WTC11 (cell line): ENCODE data around the gene LPIN2. TPM values are rescaled to one million over a fixed set of nuclear protein-coding genes. Genes with fewer than 3 reads are reported as not detected.
A peak's percentile ranks its signal among the peaks of the same experiment; 100 is the strongest.

ENCODE experiments used
- ATAC-seq: fragments of 200-7000 bp; cut with Tn5 transposase; 2 replicates; pipeline ENCODE4 v1.10.0; 2021; ENCODE audit warnings: mild to moderate bottlenecking, moderate library complexity
- CTCF ChIA-PET: fragments of 300-600 bp; sonication (Branson Sonifier 250); formaldehyde crosslinking; loops from one replicate; lab custom pipeline; 2021; ENCODE audit warnings: antibody characterized with exemption; lab: Charles Lee
- POLR2A ChIA-PET: fragments of 350-600 bp; sonication (Branson Sonifier 250); formaldehyde crosslinking; loops from one replicate; lab custom pipeline; 2021; ENCODE audit warnings: antibody characterized with exemption; lab: Charles Lee
- DNase-seq: peaks from one replicate; pipeline ENCODE4 v3.0.0; 2021; ENCODE audit warnings: low spot score
- H3K27ac Mint-ChIP-seq: 2 replicates; pipeline ENCODE4 v1.8.0; 2021; ENCODE audit warnings: mixed read lengths
- H3K27me3 Mint-ChIP-seq: 2 replicates; pipeline ENCODE4 v1.8.0; 2021; ENCODE audit warnings: low read depth, mild to moderate bottlenecking, moderate library complexity, mixed read lengths
- H3K36me3 Mint-ChIP-seq: 2 replicates; pipeline ENCODE4 v1.8.0; 2021; ENCODE audit warnings: mixed read lengths
- H3K4me1 Mint-ChIP-seq: 2 replicates; pipeline ENCODE4 v1.8.0; 2022; ENCODE audit warnings: mixed read lengths
- H3K4me3 Mint-ChIP-seq: 2 replicates; pipeline ENCODE4 v1.8.0; 2021; ENCODE audit warnings: mild to moderate bottlenecking, moderate library complexity, mixed read lengths
- H3K9me3 Mint-ChIP-seq: 2 replicates; pipeline ENCODE4 v1.8.0; 2021; ENCODE audit warnings: mixed read lengths
- AR ChIP-seq: fragments of 250-450 bp; sonication (Bioruptor Pico); IDR thresholded peaks from 2 replicates; pipeline ENCODE4 v1.9.0; 2021; ENCODE audit warnings: mild to moderate bottlenecking
- CREB1 ChIP-seq: sonication (generic); formaldehyde crosslinking; IDR thresholded peaks from 2 replicates; pipeline ENCODE4 v1.8.0; 2023; ENCODE audit warnings: mild to moderate bottlenecking, missing genetic modification reagents
- E2F1 ChIP-seq: sonication (generic); formaldehyde crosslinking; IDR thresholded peaks from 2 replicates; pipeline ENCODE4 v1.8.0; 2022; ENCODE audit warnings: mild to moderate bottlenecking, missing genetic modification reagents
- FOXJ3 ChIP-seq: sonication (generic); formaldehyde crosslinking; IDR thresholded peaks from 2 replicates; pipeline ENCODE4 v1.9.0; 2021; ENCODE audit warnings: missing genetic modification reagents, mild to moderate bottlenecking, borderline replicate concordance
- GTF2I ChIP-seq: fragments of 250-450 bp; sonication (Bioruptor Pico); conservative IDR thresholded peaks from 2 replicates; pipeline ENCODE4 v1.4.0; 2021; ENCODE audit warnings: mild to moderate bottlenecking
- JAZF1 ChIP-seq: fragments of 250-450 bp; sonication (Bioruptor Pico); IDR thresholded peaks from 2 replicates; pipeline ENCODE4 v1.9.0; 2021; ENCODE audit warnings: moderate library complexity, mild to moderate bottlenecking, inconsistent platforms
- MXD4 ChIP-seq: fragments of 250-450 bp; sonication (Bioruptor Pico); IDR thresholded peaks from 2 replicates; pipeline ENCODE4 v1.8.0; 2021; ENCODE audit warnings: mild to moderate bottlenecking, moderate library complexity, borderline replicate concordance
- SOX15 ChIP-seq: fragments of 250-450 bp; sonication (Bioruptor Pico); IDR thresholded peaks from 2 replicates; pipeline ENCODE4 v1.9.0; 2021; ENCODE audit warnings: mild to moderate bottlenecking
- STAT6 ChIP-seq: sonication (generic); formaldehyde crosslinking; conservative IDR thresholded peaks from 2 replicates; pipeline ENCODE4 v1.8.1; 2023; ENCODE audit warnings: mild to moderate bottlenecking, low read depth, missing genetic modification reagents, moderate library complexity
- USF1 ChIP-seq: sonication (generic); formaldehyde crosslinking; IDR thresholded peaks from 2 replicates; pipeline ENCODE4 v1.8.0; 2022; ENCODE audit warnings: mild to moderate bottlenecking, missing genetic modification reagents
- USF2 ChIP-seq: sonication (generic); formaldehyde crosslinking; IDR thresholded peaks from 2 replicates; pipeline ENCODE4 v1.8.1; 2023; ENCODE audit warnings: mild to moderate bottlenecking, missing genetic modification reagents, moderate library complexity
- ZNF121 ChIP-seq: sonication (generic); formaldehyde crosslinking; IDR thresholded peaks from 2 replicates; pipeline ENCODE4 v1.8.0; 2023; ENCODE audit warnings: missing genetic modification reagents
- ZNF138 ChIP-seq: sonication (generic); formaldehyde crosslinking; conservative IDR thresholded peaks from 2 replicates; pipeline ENCODE4 v1.8.1; 2022; ENCODE audit warnings: mild to moderate bottlenecking, moderate library complexity, missing genetic modification reagents
- ZNF281 ChIP-seq: sonication (generic); formaldehyde crosslinking; IDR thresholded peaks from 2 replicates; pipeline ENCODE4 v1.8.0; 2023; ENCODE audit warnings: mild to moderate bottlenecking, missing genetic modification reagents
- ZNF317 ChIP-seq: sonication (generic); formaldehyde crosslinking; IDR thresholded peaks from 2 replicates; pipeline ENCODE4 v1.8.1; 2023; ENCODE audit warnings: low read depth, mild to moderate bottlenecking, moderate library complexity, missing genetic modification reagents, borderline replicate concordance
- ZNF423 ChIP-seq: fragments of 250-450 bp; sonication (Bioruptor Pico); IDR thresholded peaks from 2 replicates; pipeline ENCODE4 v2.1.2; 2022; ENCODE audit warnings: mild to moderate bottlenecking, moderate library complexity
- ZNF671 ChIP-seq: fragments of 250-450 bp; sonication (Bioruptor Pico); IDR thresholded peaks from 2 replicates; pipeline ENCODE4 v1.8.0; 2021; ENCODE audit warnings: mild to moderate bottlenecking
- total RNA-seq: library from RNA; stranded (reverse); gene quantifications from 3 replicates; pipeline ENCODE4 v1.2.3, GENCODE V29; 2021

The LPIN2 gene
- total RNA-seq, 1 experiment from 2014 or later = 11.8 TPM

GRCh38 chr18:3010086-3010485 lies 2.9 kb downstream of the LPIN2 start (continued):
- TF ChIP-seq AR (CRISPR knock-in tag) (no peak), ZNF281 (CRISPR knock-in tag) (no peak)
- TF ChIP-seq, all 79 proteins: peak for 0

- no peak for ATAC-seq
- ChIA-PET CTCF (interaction anchor here (0.6 to 1.3 kb wide), 2 partner anchors 55 to 143 kb away, joined by 3 to 5 read pairs; no protein-coding TSS in a partner anchor), POLR2A (no interaction called here)
- no peaks in the 10 kb centered on the region for H3K27me3 Mint-ChIP-seq
- peaks cover 50% of the 10 kb centered on the region for H3K36me3 Mint-ChIP-seq
- H3K4me1 Mint-ChIP-seq = peaks cover 40% of the 10 kb centered on the region
- no peak overlapping the region for H3K4me3 Mint-ChIP-seq
- peaks cover 23% of the 10 kb centered on the region for H3K9me3 Mint-ChIP-seq
- H3K27ac Mint-ChIP-seq = no peak overlapping the region
- TF ChIP-seq E2F1 = no peak
- TF ChIP-seq USF2 (CRISPR knock-in tag) = no peak
- no peak for TF ChIP-seq MXD4 (CRISPR knock-in tag)
- TF ChIP-seq ZNF317 = no peak
- TF ChIP-seq ZNF423 (CRISPR knock-in tag) = no peak
- no peak for TF ChIP-seq GTF2I (CRISPR knock-in tag)
- no peak for TF ChIP-seq SOX15 (CRISPR knock-in tag)
- TF ChIP-seq CREB1 (CRISPR knock-in tag) = no peak
- no peak for TF ChIP-seq ZNF281 (CRISPR knock-in tag)
- DNase-seq = no peak
Measured at GRCh38 chr18:3008541-3008940, 4.4 kb downstream of the LPIN2 start.

- ChIA-PET POLR2A (interaction anchor here (0.9 kb wide), 1 partner anchor 10 kb away, joined by 3 read pairs; no protein-coding TSS in a partner anchor), CTCF (interaction anchor here (1.3 kb wide), 1 partner anchor 56 kb away, joined by 3 read pairs; no protein-coding TSS in a partner anchor)
- ATAC-seq (no peak), DNase-seq (no peak)
- peaks cover 50% of the 10 kb centered on the region for H3K4me1 Mint-ChIP-seq
- peaks cover 60% of the 10 kb centered on the region for H3K36me3 Mint-ChIP-seq
- H3K9me3 Mint-ChIP-seq = peaks cover 31% of the 10 kb centered on the region
- peak overlapping the region; percentile 52; the same call in 1 of the 2 replicates for H3K27ac Mint-ChIP-seq
- no peaks in the 10 kb centered on the region for H3K27me3 Mint-ChIP-seq
- H3K4me3 Mint-ChIP-seq = no peak overlapping the region
- TF ChIP-seq USF1 = no peak
- no peak for TF ChIP-seq JAZF1 (CRISPR knock-in tag)
- no peak for TF ChIP-seq ZNF121
- no peak for TF ChIP-seq FOXJ3
- no peak for TF ChIP-seq ZNF138
- no peak for TF ChIP-seq STAT6 (CRISPR knock-in tag)
- no peak for TF ChIP-seq ZNF671
Measured at GRCh38 chr18:3007491-3007890, 5.5 kb downstream of the LPIN2 start.
